SU-DHL-6 (cell line): ENCODE results near the gene VSTM2L.

Experiments
- H2AFZ ChIP-seq: fragments of 200-600 bp; sonication (generic); 2 replicates; pipeline ENCODE4 v1.6.1; 2014; ENCODE audit warnings: low read depth, mild to moderate bottlenecking, moderate library complexity, mixed read lengths, antibody characterized with exemption, low read length; ENCODE audit not compliant: severe bottlenecking
- H3F3A ChIP-seq: fragments of 200-600 bp; shearing (Covaris generic); 2 replicates; pipeline ENCODE4 v1.6.0; 2016; ENCODE audit warnings: antibody characterized with exemption, mild to moderate bottlenecking; ENCODE audit not compliant: insufficient read depth
- H3K27ac ChIP-seq: fragments of 200-600 bp; sonication (generic); 2 replicates; pipeline ENCODE4 v1.5.1; 2016; ENCODE audit warnings: low read depth, mild to moderate bottlenecking, low read length, moderate library complexity, mixed read lengths
- H3K27me3 ChIP-seq: fragments of 200-600 bp; sonication (generic), shearing (Covaris generic); 2 replicates; pipeline ENCODE4 v1.6.0; 2014; ENCODE audit warnings: mild to moderate bottlenecking, low read length
- H3K36me3 ChIP-seq: fragments of 200-600 bp; sonication (generic); 2 replicates; pipeline ENCODE4 v1.6.1; 2014; ENCODE audit warnings: mild to moderate bottlenecking, low read length, mixed read lengths
- H3K4me2 ChIP-seq: fragments of 300-600, 200-600 bp; shearing (Covaris generic), sonication (generic); 2 replicates; pipeline ENCODE4 v1.6.0; 2014; ENCODE audit warnings: low read length, low read depth, mild to moderate bottlenecking; ENCODE audit not compliant: poor library complexity, severe bottlenecking
- H3K4me3 ChIP-seq: fragments of 200-600 bp; sonication (generic); 2 replicates; pipeline ENCODE4 v1.5.1; 2014; ENCODE audit warnings: antibody characterized with exemption, low read length, mild to moderate bottlenecking, mixed read lengths; ENCODE audit not compliant: insufficient read depth, poor library complexity, severe bottlenecking
- H3K79me2 ChIP-seq: fragments of 200-600 bp; sonication (generic); 2 replicates; pipeline ENCODE4 v1.6.1; 2014; ENCODE audit warnings: mild to moderate bottlenecking, low read length, moderate library complexity; ENCODE audit not compliant: insufficient read depth
- H3K9ac ChIP-seq: fragments of 200-600 bp; sonication (generic); 2 replicates; pipeline ENCODE4 v1.7.0; 2014; ENCODE audit warnings: mild to moderate bottlenecking, low read length
- H3K9me2 ChIP-seq: fragments of 200-600 bp; sonication (generic); replicated peaks from 2 replicates; pipeline ENCODE4 v1.6.1; 2014; ENCODE audit warnings: low read length; ENCODE audit not compliant: insufficient read depth
- H3K9me3 ChIP-seq: fragments of 200-600 bp; sonication (generic); 2 replicates; pipeline ENCODE4 v1.6.1; 2014; ENCODE audit warnings: low read length, mixed read lengths; ENCODE audit not compliant: insufficient read depth
- H4K20me1 ChIP-seq: fragments of 200-600 bp; sonication (generic); 2 replicates; pipeline ENCODE4 v1.6.1; 2014; ENCODE audit warnings: low read depth, mild to moderate bottlenecking, antibody characterized with exemption, low read length, moderate library complexity, mixed read lengths
- EZH2phosphoT487 ChIP-seq: fragments of 200-600 bp; sonication (generic), shearing (Covaris generic); conservative IDR thresholded peaks from 2 replicates; pipeline ENCODE4 v1.6.1; 2018; ENCODE audit warnings: mild to moderate bottlenecking, antibody characterized with exemption, low read length, moderate library complexity, mixed read lengths
- TF ChIP-seq, protein P1 (sequence below): fragments of 200-600 bp; sonication (generic); IDR thresholded peaks from one replicate; pipeline ENCODE4 v1.5.1; 2017; ENCODE audit warnings: antibody characterized with exemption, mild to moderate bottlenecking, low read length, moderate library complexity; ENCODE audit not compliant: insufficient read depth, poor library complexity, severe bottlenecking

The VSTM2L gene

DNA sequence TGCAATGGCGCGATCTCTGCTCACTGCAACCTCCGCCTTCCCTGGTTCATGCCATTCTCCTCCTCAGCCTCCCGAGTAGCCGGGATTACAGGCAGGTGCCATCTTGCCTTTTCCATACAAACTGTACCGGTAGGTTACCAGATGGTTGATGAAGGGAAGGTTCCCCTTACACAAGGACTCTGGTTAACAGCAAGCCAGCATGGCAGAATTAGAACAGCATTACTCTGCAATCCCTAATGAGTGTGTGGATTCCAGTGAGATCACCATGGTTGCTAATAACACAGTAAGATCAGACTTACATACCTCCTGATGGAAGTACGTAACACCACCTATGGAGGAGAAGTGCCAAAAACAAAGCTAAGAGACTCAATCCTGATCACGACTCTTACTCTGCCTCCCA is 78.6 kb downstream of the VSTM2L start:
- Histone ChIP-seq H3K4me2 (no peak overlapping the region), H3K79me2 (no peaks in the 10 kb centered on the region), H3F3A (no peaks in the 10 kb centered on the region), H3K9me3 (no peaks in the 10 kb centered on the region), H3K36me3 (no peaks in the 10 kb centered on the region), H4K20me1 (no peaks in the 10 kb centered on the region), H3K27ac (no peak overlapping the region), H3K4me3 (no peak overlapping the region), H3K9ac (no peak overlapping the region), H3K9me2 (no peaks in the 10 kb centered on the region), H3K27me3 (no peaks in the 10 kb centered on the region), H2AFZ (no peak overlapping the region)
- no peak for TF ChIP-seq EZH2phosphoT487
- TF ChIP-seq, protein P1, sequence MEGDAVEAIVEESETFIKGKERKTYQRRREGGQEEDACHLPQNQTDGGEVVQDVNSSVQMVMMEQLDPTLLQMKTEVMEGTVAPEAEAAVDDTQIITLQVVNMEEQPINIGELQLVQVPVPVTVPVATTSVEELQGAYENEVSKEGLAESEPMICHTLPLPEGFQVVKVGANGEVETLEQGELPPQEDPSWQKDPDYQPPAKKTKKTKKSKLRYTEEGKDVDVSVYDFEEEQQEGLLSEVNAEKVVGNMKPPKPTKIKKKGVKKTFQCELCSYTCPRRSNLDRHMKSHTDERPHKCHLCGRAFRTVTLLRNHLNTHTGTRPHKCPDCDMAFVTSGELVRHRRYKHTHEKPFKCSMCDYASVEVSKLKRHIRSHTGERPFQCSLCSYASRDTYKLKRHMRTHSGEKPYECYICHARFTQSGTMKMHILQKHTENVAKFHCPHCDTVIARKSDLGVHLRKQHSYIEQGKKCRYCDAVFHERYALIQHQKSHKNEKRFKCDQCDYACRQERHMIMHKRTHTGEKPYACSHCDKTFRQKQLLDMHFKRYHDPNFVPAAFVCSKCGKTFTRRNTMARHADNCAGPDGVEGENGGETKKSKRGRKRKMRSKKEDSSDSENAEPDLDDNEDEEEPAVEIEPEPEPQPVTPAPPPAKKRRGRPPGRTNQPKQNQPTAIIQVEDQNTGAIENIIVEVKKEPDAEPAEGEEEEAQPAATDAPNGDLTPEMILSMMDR, result no peak

DNA sequence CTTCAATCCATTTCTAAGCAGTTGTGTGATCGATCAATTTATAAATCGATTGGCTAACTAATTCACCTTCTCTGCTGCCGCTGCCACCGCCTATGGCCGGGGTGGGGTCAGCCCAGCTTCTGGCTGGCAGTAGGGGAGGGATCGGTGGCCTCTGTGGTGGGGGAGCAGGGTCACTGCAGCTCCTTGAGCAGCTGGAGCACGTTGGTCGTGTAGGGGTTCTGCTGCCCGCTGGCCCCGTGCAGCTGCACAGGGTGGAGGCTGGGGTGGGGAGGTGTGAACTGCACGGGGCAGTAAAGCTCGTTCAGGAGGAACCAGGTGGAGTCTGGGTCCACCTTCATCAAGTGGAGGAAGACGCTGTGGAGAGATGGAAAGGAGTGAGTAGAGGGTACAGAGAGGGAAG is 80.4 kb downstream of the VSTM2L start:
- Histone ChIP-seq H2AFZ (no peak overlapping the region), H3K4me2 (no peak overlapping the region), H3K79me2 (no peaks in the 10 kb centered on the region), H3K9me3 (no peaks in the 10 kb centered on the region), H3K9ac (no peak overlapping the region), H3F3A (no peaks in the 10 kb centered on the region), H3K9me2 (no peaks in the 10 kb centered on the region), H3K27me3 (no peaks in the 10 kb centered on the region), H4K20me1 (no peaks in the 10 kb centered on the region), H3K4me3 (no peak overlapping the region), H3K27ac (no peak overlapping the region), H3K36me3 (no peaks in the 10 kb centered on the region)
- TF ChIP-seq EZH2phosphoT487, result no peak
- TF ChIP-seq, protein P1, result no peak

DNA sequence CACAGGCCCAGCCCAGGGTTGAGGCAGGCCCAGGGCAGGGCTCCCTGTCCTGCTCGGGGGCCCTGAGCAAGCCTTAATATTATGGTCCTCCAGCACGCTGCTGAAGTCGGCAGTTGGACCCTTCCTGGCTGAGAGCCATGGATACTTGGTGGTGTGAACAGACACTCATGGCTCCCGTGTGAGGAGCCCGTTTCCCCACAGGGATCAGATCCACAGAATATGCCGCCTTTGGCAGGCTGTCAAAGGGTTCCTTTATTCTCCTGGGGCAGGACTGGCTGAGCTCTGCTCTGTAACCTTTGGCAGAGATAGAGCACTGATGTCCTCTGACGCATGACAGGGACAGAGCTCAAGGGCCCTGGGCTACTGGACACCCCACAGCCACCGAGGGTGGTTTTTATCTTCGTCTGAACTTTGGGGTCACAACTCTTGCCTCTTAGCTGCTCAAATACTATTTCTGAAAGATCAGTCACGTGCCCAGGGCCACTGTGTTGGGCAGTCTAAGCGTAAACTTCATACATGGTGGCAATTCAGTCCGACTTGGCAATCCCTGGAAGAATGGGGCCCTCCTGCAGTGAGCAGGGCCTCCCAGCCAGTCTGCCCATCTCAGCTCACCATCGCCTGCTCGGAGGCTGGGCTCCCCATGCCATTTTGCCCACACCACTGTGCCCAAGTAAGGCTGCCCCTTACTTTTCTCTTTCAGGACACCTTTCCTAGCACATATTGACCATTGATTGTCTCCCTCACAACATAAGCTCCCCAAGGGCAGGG is 81.3 kb downstream of the VSTM2L start:
- H3K9ac ChIP-seq, result no peak overlapping the region
- H3K27me3 ChIP-seq, result no peaks in the 10 kb centered on the region
- H3F3A ChIP-seq, result no peaks in the 10 kb centered on the region
- H3K9me3 ChIP-seq, result no peaks in the 10 kb centered on the region
- no peak overlapping the region for H3K27ac ChIP-seq
- no peaks in the 10 kb centered on the region for H4K20me1 ChIP-seq
- no peaks in the 10 kb centered on the region for H3K79me2 ChIP-seq
- no peaks in the 10 kb centered on the region for H3K9me2 ChIP-seq
- TF ChIP-seq, protein P1, result no peak
- TF ChIP-seq EZH2phosphoT487, result no peak
- no peak overlapping the region for H3K4me3 ChIP-seq
- H3K4me2 ChIP-seq, result no peak overlapping the region
- no peaks in the 10 kb centered on the region for H3K36me3 ChIP-seq
- H2AFZ ChIP-seq, result no peak overlapping the region
